K562 (cell line): ENCODE data around the gene HCN3. TPM values are rescaled to one million over a fixed set of nuclear protein-coding genes. Genes with fewer than 3 reads are reported as not detected.

Experiments used
- CSDE1 ChIP-seq, 2 experiments: fragments of 450-650 bp; IDR thresholded peaks; 2 replicates each; pipeline ENCODE4 v1.6.1; 2016; ENCODE audit warnings: mild to moderate bottlenecking in 1 of 2
- DACH1 ChIP-seq: fragments of 450-650 bp; IDR thresholded peaks from 2 replicates; pipeline ENCODE4 v1.6.1; 2018; ENCODE audit not compliant: partially characterized antibody
- E2F8 ChIP-seq: fragments of 450-650 bp; IDR thresholded peaks from 2 replicates; pipeline ENCODE4 v1.7.1; 2018; ENCODE audit warnings: mild to moderate bottlenecking, low read depth; ENCODE audit not compliant: partially characterized antibody
- GABPB2 ChIP-seq: fragments of 250-450 bp; sonication (Bioruptor Pico); conservative IDR thresholded peaks from 2 replicates; pipeline ENCODE4 v1.5.1; 2021; ENCODE audit warnings: mild to moderate bottlenecking
- HOXB6 ChIP-seq: fragments of 250-450 bp; sonication (Bioruptor Pico); IDR thresholded peaks from 2 replicates; pipeline ENCODE4 v1.5.1; 2022; ENCODE audit warnings: mild to moderate bottlenecking, borderline replicate concordance
- PHF20 ChIP-seq: fragments of 450-650 bp; IDR thresholded peaks from 2 replicates; pipeline ENCODE4 v1.6.1; 2018; ENCODE audit not compliant: partially characterized antibody
- PHTF2 ChIP-seq: fragments of 250-450 bp; sonication (Bioruptor Pico); IDR thresholded peaks from 2 replicates; pipeline ENCODE4 v1.5.0; 2021; ENCODE audit warnings: mild to moderate bottlenecking
- SMAD2 ChIP-seq: fragments of 150-350 bp; IDR thresholded peaks from 2 replicates; pipeline ENCODE4 v1.6.1; 2014; ENCODE audit warnings: low read depth, mild to moderate bottlenecking, low read length
- SRSF7 ChIP-seq: fragments of 200-400 bp; formaldehyde crosslinking; optimal IDR thresholded peaks from 2 replicates; pipeline ENCODE3; 2017; ENCODE audit warnings: mild to moderate bottlenecking, low read depth, low read length
- TCF3 ChIP-seq: sonication (generic); formaldehyde crosslinking; IDR thresholded peaks from 2 replicates; pipeline ENCODE4 v1.4.0; 2020; ENCODE audit warnings: mild to moderate bottlenecking, missing genetic modification reagents
- TFAP4 ChIP-seq: sonication (generic); formaldehyde crosslinking; IDR thresholded peaks from 2 replicates; pipeline ENCODE4 v1.8.0; 2022; ENCODE audit warnings: missing genetic modification reagents, mild to moderate bottlenecking, moderate library complexity, borderline replicate concordance
- ZC3H4 ChIP-seq: sonication (generic); formaldehyde crosslinking; IDR thresholded peaks from 2 replicates; pipeline ENCODE4 v1.9.0; 2021; ENCODE audit warnings: missing genetic modification reagents, borderline replicate concordance
- ZHX1 ChIP-seq: fragments of 150-350 bp; conservative IDR thresholded peaks from 2 replicates; pipeline ENCODE4 v1.6.1; 2014; ENCODE audit warnings: low read length
- ZNF324 ChIP-seq: fragments of 250-450 bp; sonication (Bioruptor Pico); IDR thresholded peaks from 2 replicates; pipeline ENCODE4 v1.4.0; 2020; ENCODE audit warnings: mild to moderate bottlenecking
- ZNF644 ChIP-seq: fragments of 200-800 bp; sonication (Bioruptor generic); IDR thresholded peaks from 2 replicates; pipeline ENCODE4 v1.6.1; 2016; ENCODE audit warnings: low read depth, missing genetic modification characterization, missing compliant biosample characterization
- polyA plus RNA-seq, 8 experiments: library from polyadenylated mRNA; depleted of rRNA in 4 of 8; stranded (reverse) in 5 of 8; unstranded in 3 of 8; fragments of >200 nt; fragmentation: Nextera tagmentation in 2 of 8; fragmentation: Illumina TruSeq in 1 of 8; extraction: Ambion mirVana in 2 of 8; extraction: Trizol in 1 of 8; gene quantifications; 2 replicates each; pipeline versions ENCODE4 v1.2.1 to v1.2.3, GENCODE V29; 2011 to 2014; ENCODE audit warnings: inconsistent platforms in 1 of 8, missing spikeins in 1 of 8
- total RNA-seq, 7 experiments: library from RNA; depleted of rRNA in 6 of 7; stranded (reverse); fragments of >200 nt in 6 of 7; fragmentation: Illumina TruSeq in 2 of 7; extraction: Trizol in 2 of 7; gene quantifications; 2 replicates each; pipeline versions ENCODE4 v1.2.1 to v1.2.3, GENCODE V29; 2011 to 2021; ENCODE audit warnings: low replicate concordance in 1 of 7
- TF ChIP-seq, protein P1 (sequence below), 2 experiments: fragments of 450-650 bp; conservative IDR thresholded peaks; 2 replicates each; pipeline ENCODE4 v1.6.1; 2017; ENCODE audit warnings: mild to moderate bottlenecking in 2 of 2, moderate library complexity in 2 of 2
- TF ChIP-seq, protein P2 (sequence below): sonication (generic); formaldehyde crosslinking; IDR thresholded peaks from 2 replicates; pipeline ENCODE4 v1.8.1; 2023; ENCODE audit warnings: mild to moderate bottlenecking, missing genetic modification reagents

The HCN3 gene
- total and polyA plus RNA-seq, 9 of the 15 experiments (the other 6 are each of a cell fraction or from before 2014, with no cell fraction given) = 0.91 to 9.7 (median 3.9) TPM

- TF ChIP-seq, protein P1, sequence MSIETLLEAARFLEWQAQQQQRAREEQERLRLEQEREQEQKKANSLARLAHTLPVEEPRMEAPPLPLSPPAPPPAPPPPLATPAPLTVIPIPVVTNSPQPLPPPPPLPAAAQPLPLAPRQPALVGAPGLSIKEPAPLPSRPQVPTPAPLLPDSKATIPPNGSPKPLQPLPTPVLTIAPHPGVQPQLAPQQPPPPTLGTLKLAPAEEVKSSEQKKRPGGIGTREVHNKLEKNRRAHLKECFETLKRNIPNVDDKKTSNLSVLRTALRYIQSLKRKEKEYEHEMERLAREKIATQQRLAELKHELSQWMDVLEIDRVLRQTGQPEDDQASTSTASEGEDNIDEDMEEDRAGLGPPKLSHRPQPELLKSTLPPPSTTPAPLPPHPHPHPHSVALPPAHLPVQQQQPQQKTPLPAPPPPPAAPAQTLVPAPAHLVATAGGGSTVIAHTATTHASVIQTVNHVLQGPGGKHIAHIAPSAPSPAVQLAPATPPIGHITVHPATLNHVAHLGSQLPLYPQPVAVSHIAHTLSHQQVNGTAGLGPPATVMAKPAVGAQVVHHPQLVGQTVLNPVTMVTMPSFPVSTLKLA (conservative IDR thresholded peaks at IDR 0.05) = peak; percentile 99
- peak; percentile 57 for TF ChIP-seq E2F8
- no peak for TF ChIP-seq GABPB2 (CRISPR knock-in tag)
- no peak for TF ChIP-seq SRSF7
- no peak for TF ChIP-seq DACH1
- no peak for TF ChIP-seq SMAD2
- no peak for TF ChIP-seq PHTF2
- no peak for TF ChIP-seq ZHX1
- TF ChIP-seq HOXB6 (CRISPR knock-in tag) = no peak
- TF ChIP-seq ZC3H4 (CRISPR knock-in tag) = no peak
- no peak for TF ChIP-seq PHF20
- TF ChIP-seq ZNF324 = no peak
- TF ChIP-seq TCF3 (CRISPR knock-in tag) = no peak
- no peak for TF ChIP-seq CSDE1 (IDR thresholded peaks at IDR 0.05)
- no peak for TF ChIP-seq ZNF644 (tag)
- TF ChIP-seq, protein P2, sequence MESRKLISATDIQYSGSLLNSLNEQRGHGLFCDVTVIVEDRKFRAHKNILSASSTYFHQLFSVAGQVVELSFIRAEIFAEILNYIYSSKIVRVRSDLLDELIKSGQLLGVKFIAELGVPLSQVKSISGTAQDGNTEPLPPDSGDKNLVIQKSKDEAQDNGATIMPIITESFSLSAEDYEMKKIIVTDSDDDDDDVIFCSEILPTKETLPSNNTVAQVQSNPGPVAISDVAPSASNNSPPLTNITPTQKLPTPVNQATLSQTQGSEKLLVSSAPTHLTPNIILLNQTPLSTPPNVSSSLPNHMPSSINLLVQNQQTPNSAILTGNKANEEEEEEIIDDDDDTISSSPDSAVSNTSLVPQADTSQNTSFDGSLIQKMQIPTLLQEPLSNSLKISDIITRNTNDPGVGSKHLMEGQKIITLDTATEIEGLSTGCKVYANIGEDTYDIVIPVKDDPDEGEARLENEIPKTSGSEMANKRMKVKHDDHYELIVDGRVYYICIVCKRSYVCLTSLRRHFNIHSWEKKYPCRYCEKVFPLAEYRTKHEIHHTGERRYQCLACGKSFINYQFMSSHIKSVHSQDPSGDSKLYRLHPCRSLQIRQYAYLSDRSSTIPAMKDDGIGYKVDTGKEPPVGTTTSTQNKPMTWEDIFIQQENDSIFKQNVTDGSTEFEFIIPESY = peak; percentile 60
- peak; percentile 58; the same call in 1 of the 2 replicates for TF ChIP-seq TFAP4 (CRISPR knock-in tag)
These were observed 3.7 kb upstream of the HCN3 start, which contains the start of gene CLK2 (continued) for GRCh38 chr1:155273343-155274245.
